Adrenal gland (tissue), 5 donors: ENCODE measurements around the gene MXRA8.

Experiments used
- POLR2A ChIP-seq, 2 donors: fragments of 450-650 bp; IDR thresholded peaks; one replicate each; pipeline ENCODE4 v1.6.1; 2017; ENCODE audit warnings: antibody characterized with exemption in 2 of 2, mild to moderate bottlenecking in 2 of 2, moderate library complexity in 1 of 2
- TF ChIP-seq, protein P1 (sequence below), 6 experiments: fragments of 450-650 bp in 4 of 6; fragments of 200-600 bp in 2 of 6; sonication (generic) in 1 of 6; IDR thresholded peaks; 1 replicate in 5 of 6; 2 replicates in 1 of 6; pipeline versions ENCODE4 v1.5.1 to v1.8.0; 2016 to 2021; ENCODE audit warnings: antibody characterized with exemption in 6 of 6, mild to moderate bottlenecking in 2 of 6, moderate library complexity in 1 of 6
- donor health status: DM: no; HTN: no; CAD: no.

DNA sequence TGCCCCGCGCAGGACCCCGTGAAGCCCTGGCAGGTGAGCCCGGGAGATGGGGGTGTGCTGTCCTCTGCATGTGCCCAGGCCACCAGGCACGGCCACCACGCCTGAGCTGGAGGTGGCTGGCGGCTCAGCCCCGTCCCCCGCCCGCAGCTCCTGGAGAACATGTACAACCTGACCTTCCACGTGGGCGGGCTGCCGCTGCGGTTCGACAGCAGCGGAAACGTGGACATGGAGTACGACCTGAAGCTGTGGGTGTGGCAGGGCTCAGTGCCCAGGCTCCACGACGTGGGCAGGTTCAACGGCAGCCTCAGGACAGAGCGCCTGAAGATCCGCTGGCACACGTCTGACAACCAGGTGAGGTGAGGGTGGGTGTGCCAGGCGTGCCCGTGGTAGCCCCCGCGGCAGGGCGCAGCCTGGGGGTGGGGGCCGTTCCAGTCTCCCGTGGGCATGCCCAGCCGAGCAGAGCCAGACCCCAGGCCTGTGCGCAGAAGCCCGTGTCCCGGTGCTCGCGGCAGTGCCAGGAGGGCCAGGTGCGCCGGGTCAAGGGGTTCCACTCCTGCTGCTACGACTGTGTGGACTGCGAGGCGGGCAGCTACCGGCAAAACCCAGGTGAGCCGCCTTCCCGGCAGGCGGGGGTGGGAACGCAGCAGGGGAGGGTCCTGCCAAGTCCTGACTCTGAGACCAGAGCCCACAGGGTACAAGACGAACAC, 25.4 kb downstream of the MXRA8 start:
- TF ChIP-seq, protein P1, sequence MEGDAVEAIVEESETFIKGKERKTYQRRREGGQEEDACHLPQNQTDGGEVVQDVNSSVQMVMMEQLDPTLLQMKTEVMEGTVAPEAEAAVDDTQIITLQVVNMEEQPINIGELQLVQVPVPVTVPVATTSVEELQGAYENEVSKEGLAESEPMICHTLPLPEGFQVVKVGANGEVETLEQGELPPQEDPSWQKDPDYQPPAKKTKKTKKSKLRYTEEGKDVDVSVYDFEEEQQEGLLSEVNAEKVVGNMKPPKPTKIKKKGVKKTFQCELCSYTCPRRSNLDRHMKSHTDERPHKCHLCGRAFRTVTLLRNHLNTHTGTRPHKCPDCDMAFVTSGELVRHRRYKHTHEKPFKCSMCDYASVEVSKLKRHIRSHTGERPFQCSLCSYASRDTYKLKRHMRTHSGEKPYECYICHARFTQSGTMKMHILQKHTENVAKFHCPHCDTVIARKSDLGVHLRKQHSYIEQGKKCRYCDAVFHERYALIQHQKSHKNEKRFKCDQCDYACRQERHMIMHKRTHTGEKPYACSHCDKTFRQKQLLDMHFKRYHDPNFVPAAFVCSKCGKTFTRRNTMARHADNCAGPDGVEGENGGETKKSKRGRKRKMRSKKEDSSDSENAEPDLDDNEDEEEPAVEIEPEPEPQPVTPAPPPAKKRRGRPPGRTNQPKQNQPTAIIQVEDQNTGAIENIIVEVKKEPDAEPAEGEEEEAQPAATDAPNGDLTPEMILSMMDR (IDR thresholded peaks at IDR 0.05) = no peak
- no peak for TF ChIP-seq POLR2A (IDR thresholded peaks at IDR 0.05)
